ENCODE data around the gene SGCA. TPM values are rescaled to one million over a fixed set of nuclear protein-coding genes. Genes with fewer than 3 reads are reported as not detected.

Gene SGCA
- total and polyA plus RNA-seq, 2 of the 13 experiments (the other 11 are each of a cell fraction or from before 2014, with no cell fraction given) = not detected

DNA sequence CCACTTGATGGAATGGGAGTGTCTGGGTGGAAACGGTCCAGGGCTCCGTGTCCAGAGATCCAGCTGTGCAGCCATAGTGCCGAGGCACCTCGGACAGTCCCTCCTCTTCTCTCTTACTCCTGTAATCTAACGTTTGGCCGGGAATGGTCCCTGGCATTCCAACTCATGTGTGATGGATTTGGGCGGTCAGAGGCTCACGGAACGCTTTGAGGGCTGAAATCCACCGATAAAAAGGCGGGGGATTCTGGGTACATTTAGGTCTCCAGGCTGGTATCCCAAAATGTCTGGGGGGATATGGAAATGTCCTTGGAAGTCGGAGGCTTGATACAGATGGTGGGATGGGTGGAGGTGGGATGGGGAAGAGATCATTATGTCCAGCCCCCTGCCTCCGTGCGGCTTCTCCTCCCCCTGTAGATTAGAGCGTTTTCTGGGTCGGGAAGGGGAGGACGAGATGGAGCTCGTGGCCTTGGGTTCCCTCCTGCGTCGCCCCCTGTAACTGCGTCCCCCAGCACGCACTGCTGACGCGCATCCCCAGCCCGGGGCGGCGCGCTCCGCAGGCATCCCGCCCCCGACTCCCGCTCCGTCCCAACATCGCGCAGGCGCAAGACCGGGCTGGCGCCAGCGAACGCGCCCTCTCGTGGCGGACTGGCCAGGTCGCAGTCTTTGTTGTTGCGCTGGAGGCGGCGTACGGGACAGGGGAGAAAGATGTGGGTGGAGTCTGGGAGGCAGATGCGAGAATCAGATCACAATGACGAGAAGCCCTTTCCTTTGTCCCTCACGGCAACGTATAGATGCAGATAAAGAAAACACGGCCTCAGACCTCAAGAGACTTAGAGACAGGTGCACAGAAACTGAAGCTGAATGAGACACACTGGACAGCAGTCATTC is 4.5 kb upstream of the SGCA start (continued):
- TF ChIP-seq NFE2L1 (CRISPR knock-in tag; IDR thresholded peaks at IDR 0.05; ENCODE audit: borderline replicate concordance) (no peak), ZNF850 (CRISPR knock-in tag; conservative IDR thresholded peaks at IDR 0.05) (no peak), RXRB (CRISPR knock-in tag; IDR thresholded peaks at IDR 0.05; ENCODE audit: borderline replicate concordance) (peak; percentile 62; the same call in 1 of the 2 replicates), GABPB1 (CRISPR knock-in tag; IDR thresholded peaks at IDR 0.05) (peak; percentile 75), ZFP36 (IDR thresholded peaks at IDR 0.05; ENCODE audit: borderline replicate concordance, low read depth, low read length, partially characterized antibody) (peak; percentile 7), DNMT3B (CRISPR knock-in tag; conservative IDR thresholded peaks at IDR 0.05) (peak; percentile 80; the same call in 1 of the 2 replicates), SUZ12 (IDR thresholded peaks at IDR 0.05; ENCODE audit: low read depth, low read length) (no peak), ZNF274 (CRISPR knock-in tag; IDR thresholded peaks at IDR 0.05) (peak; percentile 88), ZNF34 (CRISPR knock-in tag; IDR thresholded peaks at IDR 0.05; ENCODE audit: borderline replicate concordance) (0 out of 2 replicates have a peak, but pooled peaks have one; percentile 64), PHF5A (CRISPR knock-in tag; IDR thresholded peaks at IDR 0.05; ENCODE audit: low read depth, unreplicated experiment) (peak; percentile 79), BHLHE40 (IDR thresholded peaks at IDR 0.05; ENCODE audit: low read length) (peak; percentile 63; the same call in 1 of the 2 replicates), MBNL3 (CRISPR knock-in tag; conservative IDR thresholded peaks at IDR 0.05) (no peak), HMG20A (CRISPR knock-in tag; IDR thresholded peaks at IDR 0.05; ENCODE audit: borderline replicate concordance) (no peak), ZNF350 (CRISPR knock-in tag; IDR thresholded peaks at IDR 0.05; ENCODE audit: borderline replicate concordance, low read depth) (peak; percentile 88), NFKBIZ (CRISPR knock-in tag; IDR thresholded peaks at IDR 0.05) (0 out of 2 replicates have a peak, but pooled peaks have one; percentile 18), ZNF749 (CRISPR knock-in tag; IDR thresholded peaks at IDR 0.05; ENCODE audit: borderline replicate concordance) (no peak; the same call in 1 of the 2 replicates), ZMYM4 (CRISPR knock-in tag; IDR thresholded peaks at IDR 0.05) (peak; percentile 64; the same call in 1 of the 2 replicates), ZSCAN22 (CRISPR knock-in tag; IDR thresholded peaks at IDR 0.05) (no peak), MEIS1 (CRISPR knock-in tag; IDR thresholded peaks at IDR 0.05; ENCODE audit: borderline replicate concordance) (peak; percentile 51; the same call in 1 of the 2 replicates)
- TF ChIP-seq, protein P1, sequence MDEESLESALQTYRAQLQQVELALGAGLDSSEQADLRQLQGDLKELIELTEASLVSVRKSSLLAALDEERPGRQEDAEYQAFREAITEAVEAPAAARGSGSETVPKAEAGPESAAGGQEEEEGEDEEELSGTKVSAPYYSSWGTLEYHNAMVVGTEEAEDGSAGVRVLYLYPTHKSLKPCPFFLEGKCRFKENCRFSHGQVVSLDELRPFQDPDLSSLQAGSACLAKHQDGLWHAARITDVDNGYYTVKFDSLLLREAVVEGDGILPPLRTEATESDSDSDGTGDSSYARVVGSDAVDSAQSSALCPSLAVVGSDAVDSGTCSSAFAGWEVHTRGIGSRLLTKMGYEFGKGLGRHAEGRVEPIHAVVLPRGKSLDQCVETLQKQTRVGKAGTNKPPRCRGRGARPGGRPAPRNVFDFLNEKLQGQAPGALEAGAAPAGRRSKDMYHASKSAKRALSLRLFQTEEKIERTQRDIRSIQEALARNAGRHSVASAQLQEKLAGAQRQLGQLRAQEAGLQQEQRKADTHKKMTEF (CRISPR knock-in tag; IDR thresholded peaks at IDR 0.05) = peak; percentile 66
- TF ChIP-seq, protein P2, sequence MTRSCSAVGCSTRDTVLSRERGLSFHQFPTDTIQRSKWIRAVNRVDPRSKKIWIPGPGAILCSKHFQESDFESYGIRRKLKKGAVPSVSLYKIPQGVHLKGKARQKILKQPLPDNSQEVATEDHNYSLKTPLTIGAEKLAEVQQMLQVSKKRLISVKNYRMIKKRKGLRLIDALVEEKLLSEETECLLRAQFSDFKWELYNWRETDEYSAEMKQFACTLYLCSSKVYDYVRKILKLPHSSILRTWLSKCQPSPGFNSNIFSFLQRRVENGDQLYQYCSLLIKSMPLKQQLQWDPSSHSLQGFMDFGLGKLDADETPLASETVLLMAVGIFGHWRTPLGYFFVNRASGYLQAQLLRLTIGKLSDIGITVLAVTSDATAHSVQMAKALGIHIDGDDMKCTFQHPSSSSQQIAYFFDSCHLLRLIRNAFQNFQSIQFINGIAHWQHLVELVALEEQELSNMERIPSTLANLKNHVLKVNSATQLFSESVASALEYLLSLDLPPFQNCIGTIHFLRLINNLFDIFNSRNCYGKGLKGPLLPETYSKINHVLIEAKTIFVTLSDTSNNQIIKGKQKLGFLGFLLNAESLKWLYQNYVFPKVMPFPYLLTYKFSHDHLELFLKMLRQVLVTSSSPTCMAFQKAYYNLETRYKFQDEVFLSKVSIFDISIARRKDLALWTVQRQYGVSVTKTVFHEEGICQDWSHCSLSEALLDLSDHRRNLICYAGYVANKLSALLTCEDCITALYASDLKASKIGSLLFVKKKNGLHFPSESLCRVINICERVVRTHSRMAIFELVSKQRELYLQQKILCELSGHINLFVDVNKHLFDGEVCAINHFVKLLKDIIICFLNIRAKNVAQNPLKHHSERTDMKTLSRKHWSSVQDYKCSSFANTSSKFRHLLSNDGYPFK (CRISPR knock-in tag; IDR thresholded peaks at IDR 0.05; ENCODE audit: borderline replicate concordance) = peak; percentile 75; the same call in 1 of the 2 replicates
- TF ChIP-seq, protein P3, sequence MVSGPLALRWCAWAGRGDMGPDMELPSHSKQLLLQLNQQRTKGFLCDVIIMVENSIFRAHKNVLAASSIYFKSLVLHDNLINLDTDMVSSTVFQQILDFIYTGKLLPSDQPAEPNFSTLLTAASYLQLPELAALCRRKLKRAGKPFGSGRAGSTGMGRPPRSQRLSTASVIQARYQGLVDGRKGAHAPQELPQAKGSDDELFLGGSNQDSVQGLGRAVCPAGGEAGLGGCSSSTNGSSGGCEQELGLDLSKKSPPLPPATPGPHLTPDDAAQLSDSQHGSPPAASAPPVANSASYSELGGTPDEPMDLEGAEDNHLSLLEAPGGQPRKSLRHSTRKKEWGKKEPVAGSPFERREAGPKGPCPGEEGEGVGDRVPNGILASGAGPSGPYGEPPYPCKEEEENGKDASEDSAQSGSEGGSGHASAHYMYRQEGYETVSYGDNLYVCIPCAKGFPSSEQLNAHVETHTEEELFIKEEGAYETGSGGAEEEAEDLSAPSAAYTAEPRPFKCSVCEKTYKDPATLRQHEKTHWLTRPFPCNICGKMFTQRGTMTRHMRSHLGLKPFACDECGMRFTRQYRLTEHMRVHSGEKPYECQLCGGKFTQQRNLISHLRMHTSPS (CRISPR knock-in tag; IDR thresholded peaks at IDR 0.05; ENCODE audit: low read depth) = 0 out of 2 replicates have a peak, but pooled peaks have one; percentile 30
